ENCODE data around the gene DDX42. TPM values are rescaled to one million over a fixed set of nuclear protein-coding genes. Genes with fewer than 3 reads are reported as not detected.
A peak's percentile ranks its signal among the peaks of the same experiment; 100 is the strongest.

Gene DDX42
- total and polyA plus RNA-seq, 2 of the 13 experiments (the other 11 are each of a cell fraction or from before 2014, with no cell fraction given) = 87.2 to 92.9 TPM

GRCh38 chr17:63827002-63827800, 53.2 kb downstream of the DDX42 start, which contains the start of the genes FTSJ3 and PSMC5 (continued):
- peak; percentile 68 for TF ChIP-seq ZNF740 (CRISPR knock-in tag; IDR thresholded peaks at IDR 0.05)
- no peak for TF ChIP-seq CCAR2 (optimal IDR thresholded peaks at IDR 0.05; ENCODE audit: low read depth, low read length)
- TF ChIP-seq AGO2 (optimal IDR thresholded peaks at IDR 0.05; ENCODE audit: low read depth, low read length) = peak; percentile 94
- peak; percentile 94 for TF ChIP-seq ELF1 (CRISPR knock-in tag; IDR thresholded peaks at IDR 0.05)
- TF ChIP-seq JDP2 (CRISPR knock-in tag; IDR thresholded peaks at IDR 0.05; ENCODE audit: borderline replicate concordance) = no peak
- TF ChIP-seq ADNP (CRISPR knock-in tag; IDR thresholded peaks at IDR 0.05) = 0 out of 2 replicates have a peak, but pooled peaks have one; percentile 83
- TF ChIP-seq ZUFSP (CRISPR knock-in tag; IDR thresholded peaks at IDR 0.05; ENCODE audit: borderline replicate concordance) = no peak
- no peak for TF ChIP-seq ZC3H4 (CRISPR knock-in tag; IDR thresholded peaks at IDR 0.05; ENCODE audit: borderline replicate concordance)
- 0 out of 2 replicates have a peak, but pooled peaks have one; percentile 34 for TF ChIP-seq ZNF468 (CRISPR knock-in tag; IDR thresholded peaks at IDR 0.05)
- peak; percentile 85; the same call in 1 of the 2 replicates for TF ChIP-seq ZNF580 (CRISPR knock-in tag; IDR thresholded peaks at IDR 0.05; ENCODE audit: borderline replicate concordance, low read depth)
- peak; percentile 82; the same call in 1 of the 2 replicates for TF ChIP-seq WIZ (CRISPR knock-in tag; IDR thresholded peaks at IDR 0.05)
- TF ChIP-seq U2AF1 (optimal IDR thresholded peaks at IDR 0.05; ENCODE audit: low read depth, low read length) = peak; percentile 69
- TF ChIP-seq RFXANK (CRISPR knock-in tag; IDR thresholded peaks at IDR 0.05) = 0 out of 2 replicates have a peak, but pooled peaks have one; percentile 48
- TF ChIP-seq ZNF441 (CRISPR knock-in tag; IDR thresholded peaks at IDR 0.05; ENCODE audit: borderline replicate concordance) = peak; percentile 27; the same call in 1 of the 2 replicates
- peak; percentile 20; the same call in 1 of the 2 replicates for TF ChIP-seq RARA (CRISPR knock-in tag; IDR thresholded peaks at IDR 0.05)
- no peak for TF ChIP-seq NONO (IDR thresholded peaks at IDR 0.05)
- TF ChIP-seq NONO (CRISPR knock-in tag; conservative IDR thresholded peaks at IDR 0.05) = peak; percentile 98
- TF ChIP-seq AKNA (CRISPR knock-in tag; IDR thresholded peaks at IDR 0.05; ENCODE audit: borderline replicate concordance) = no peak; the same call in 1 of the 2 replicates
- TF ChIP-seq SMAD1 (CRISPR knock-in tag; IDR thresholded peaks at IDR 0.05; ENCODE audit: borderline replicate concordance, low read depth) = peak; percentile 92; the same call in 1 of the 2 replicates
- 0 out of 2 replicates have a peak, but pooled peaks have one; percentile 22 for TF ChIP-seq SOX13 (IDR thresholded peaks at IDR 0.05)
- TF ChIP-seq SOX13 (CRISPR knock-in tag; conservative IDR thresholded peaks at IDR 0.05 in 1 of 2, IDR thresholded peaks at IDR 0.05 in 1 of 2) = peak in 1 of 2 experiments; percentile 37; a peak in 1 of 4 replicates
- TF ChIP-seq ZNF660 (CRISPR knock-in tag; IDR thresholded peaks at IDR 0.05; ENCODE audit: borderline replicate concordance, low read depth) = no peak
- TF ChIP-seq ZNF629 (CRISPR knock-in tag; conservative IDR thresholded peaks at IDR 0.05) = peak; percentile 51
